ENCODE results near the gene TNFAIP3. TPM values are rescaled to one million over a fixed set of nuclear protein-coding genes. Genes with fewer than 3 reads are reported as not detected.

The TNFAIP3 gene
- total and polyA plus RNA-seq, 2 of the 8 experiments (the other 6 are each of a cell fraction or from before 2014, with no cell fraction given): 1.6 to 2.0 TPM

DNA sequence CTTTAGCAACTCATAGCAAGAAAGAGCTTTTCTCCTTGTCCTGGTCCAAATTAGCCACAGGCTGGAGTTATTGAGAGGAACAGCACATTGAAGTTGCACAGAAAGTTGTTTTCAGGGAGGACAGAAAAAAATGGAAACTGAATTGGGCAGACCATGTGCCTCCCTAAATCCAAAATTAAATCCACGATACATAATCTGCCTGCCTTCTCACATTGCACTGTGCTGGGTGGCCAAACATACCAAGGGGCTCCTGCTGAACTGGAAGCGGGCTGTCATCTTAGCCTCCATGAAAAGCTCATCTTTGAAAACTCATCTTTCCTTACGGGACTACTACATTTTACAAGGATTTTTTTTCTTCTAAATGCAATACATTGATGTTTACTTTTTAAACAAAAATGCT, 59.9 kb downstream of the TNFAIP3 start:
- Histone ChIP-seq H3K4me3 (ENCODE audit: extremely low read depth in 1 of 4, insufficient read depth in 2 of 4, low read depth in 3 of 4, low read length in 4 of 4) (no peak overlapping the region), H2BK120ac (replicated peaks; ENCODE audit: low read depth, low read length) (no peak overlapping the region), H3K27me3 (replicated peaks in 1 of 4; ENCODE audit: control insufficient read depth in 3 of 4, extremely low read depth in 1 of 4, insufficient read depth in 3 of 4, low read length in 3 of 4) (peaks cover 0 to 2% (median 0%) of the 10 kb centered on the region in 4 experiments; a peak in 1 of 7 replicates), H4K91ac (replicated peaks; ENCODE audit: insufficient read length, low read length) (no peak overlapping the region), H2AFZ (ENCODE audit: low read length) (no peak overlapping the region), H3K18ac (ENCODE audit: extremely low read depth, low read length) (no peak overlapping the region), H3K4me2 (ENCODE audit: insufficient read depth in 1 of 2, low read depth in 2 of 2, low read length in 2 of 2) (peak overlapping the region in 1 of 2 experiments; percentile 59; a peak in 1 of 4 replicates), H3K4ac (replicated peaks; ENCODE audit: insufficient read length, low read depth, low read length) (no peak overlapping the region), H2AK5ac (ENCODE audit: low read depth, low read length) (no peak overlapping the region), H2BK5ac (ENCODE audit: low read depth, low read length) (no peak overlapping the region), H4K5ac (ENCODE audit: insufficient read length, low read depth, low read length) (no peak overlapping the region), H3K79me2 (ENCODE audit: control insufficient read depth in 1 of 2, insufficient read depth in 2 of 2, low read length in 2 of 2) (no peaks in the 10 kb centered on the region), H3K23ac (ENCODE audit: insufficient read length) (no peak overlapping the region), H3K9me3 (ENCODE audit: insufficient read depth in 2 of 2, low read depth in 1 of 2, low read length in 1 of 2) (no peaks in the 10 kb centered on the region), H4K20me1 (replicated peaks in 1 of 2; ENCODE audit: control insufficient read depth in 1 of 2, insufficient read depth in 2 of 2, low read length in 2 of 2) (no peaks in the 10 kb centered on the region), H3K23me2 (ENCODE audit: low read depth, low read length) (no peaks in the 10 kb centered on the region; the same call in 1 of the 2 replicates), H3K4me1 (replicated peaks in 1 of 4; ENCODE audit: control insufficient read depth in 3 of 4, insufficient read depth in 4 of 4, low read length in 3 of 4) (peaks cover 3 to 18% (median 6%) of the 10 kb centered on the region in 4 experiments; a peak in 6 of 7 replicates), H3K56ac (replicated peaks; ENCODE audit: insufficient read length, low read depth, low read length) (no peak overlapping the region), H2BK15ac (ENCODE audit: low read length) (no peak overlapping the region), H2BK20ac (ENCODE audit: low read length) (no peak overlapping the region), H4K8ac (ENCODE audit: extremely low read depth, insufficient read depth, low read length) (no peak overlapping the region), H2BK12ac (ENCODE audit: low read depth, low read length) (no peak overlapping the region), H3K9ac (replicated peaks in 1 of 4; ENCODE audit: extremely low read depth in 1 of 4, low read depth in 3 of 4, low read length in 3 of 4) (no peak overlapping the region), H3K36me3 (ENCODE audit: control insufficient read depth in 2 of 4, insufficient read depth in 4 of 4, low read length in 3 of 4) (no peaks in the 10 kb centered on the region), H3K14ac (ENCODE audit: insufficient read length) (no peak overlapping the region), H3K27ac (ENCODE audit: low read depth, low read length) (no peak overlapping the region), H3K79me1 (ENCODE audit: low read depth, low read length) (no peaks in the 10 kb centered on the region)
- ChIA-PET CTCF (ENCODE audit: partially characterized antibody) (interaction anchor here (1.0 to 2.7 kb wide), 8 partner anchors 12 to 221 kb away, joined by 3 to 10 read pairs (median 5); no protein-coding TSS in a partner anchor), POLR2A (ENCODE audit: partially characterized antibody) (no interaction called here)
- FAIRE-seq (peak; percentile 42), DNase-seq (ENCODE audit: low read depth in 1 of 2, low spot score in 2 of 2) (no peak)
- WGBS, 2 experiments (ENCODE audit: extremely low coverage in 1 of 2, insufficient coverage in 1 of 2, insufficient read length in 1 of 2, insufficient replicate concordance in 2 of 2, low coverage in 1 of 2, low lambda C conversion rate in 2 of 2, missing lambda C conversion rate in 1 of 2): 91% methylated on average over 3 of the region's 3 CpGs; no CpG with 5 or more reads in 1 of the 2 experiments
- TF ChIP-seq, protein P1, sequence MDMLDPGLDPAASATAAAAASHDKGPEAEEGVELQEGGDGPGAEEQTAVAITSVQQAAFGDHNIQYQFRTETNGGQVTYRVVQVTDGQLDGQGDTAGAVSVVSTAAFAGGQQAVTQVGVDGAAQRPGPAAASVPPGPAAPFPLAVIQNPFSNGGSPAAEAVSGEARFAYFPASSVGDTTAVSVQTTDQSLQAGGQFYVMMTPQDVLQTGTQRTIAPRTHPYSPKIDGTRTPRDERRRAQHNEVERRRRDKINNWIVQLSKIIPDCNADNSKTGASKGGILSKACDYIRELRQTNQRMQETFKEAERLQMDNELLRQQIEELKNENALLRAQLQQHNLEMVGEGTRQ (IDR thresholded peaks at IDR 0.05; ENCODE audit: low read length): no peak
- TF ChIP-seq ZNF274 (IDR thresholded peaks at IDR 0.05; ENCODE audit: borderline replicate concordance, extremely low read depth, low read length) (no peak), HDAC6 (IDR thresholded peaks at IDR 0.05; ENCODE audit: low read depth, low read length) (no peak), SIN3A (conservative IDR thresholded peaks at IDR 0.05 in 1 of 2, IDR thresholded peaks at IDR 0.05 in 1 of 2; ENCODE audit: low read depth in 1 of 2, low read length in 2 of 2) (no peak), RXRA (IDR thresholded peaks at IDR 0.05; ENCODE audit: insufficient read depth, low read depth, low read length) (no peak), EGR1 (IDR thresholded peaks at IDR 0.05; ENCODE audit: borderline replicate concordance, low read depth, low read length) (no peak), POLR2A (IDR thresholded peaks at IDR 0.05; ENCODE audit: control extremely low read depth in 1 of 2, low read depth in 2 of 2, low read length in 2 of 2) (no peak), JUN (IDR thresholded peaks at IDR 0.05; ENCODE audit: low read depth, low read length) (no peak), CEBPB (IDR thresholded peaks at IDR 0.05; ENCODE audit: low read depth, low read length) (no peak), TEAD4 (IDR thresholded peaks at IDR 0.05; ENCODE audit: low read depth, low read length) (no peak), SP1 (IDR thresholded peaks at IDR 0.05; ENCODE audit: low read depth, low read length) (no peak), BACH1 (IDR thresholded peaks at IDR 0.05; ENCODE audit: low read length) (no peak), MAFK (IDR thresholded peaks at IDR 0.05; ENCODE audit: low read depth, low read length) (no peak), KDM4A (IDR thresholded peaks at IDR 0.05; ENCODE audit: low read depth, low read length, severe bottlenecking) (no peak), KDM5A (IDR thresholded peaks at IDR 0.05; ENCODE audit: low read length) (no peak)
